Esophagus mucosa (tissue), 1 donor: Measurements from ENCODE around the gene NID1. TPM values are rescaled to one million over a fixed set of nuclear protein-coding genes. Genes with fewer than 3 reads are reported as not detected.
A peak's percentile ranks its signal among the peaks of the same experiment; 100 is the strongest.
"Not testable (repeated sequence)": the region's sequence is repeated elsewhere in the genome, so short reads cannot be mapped to it uniquely, and the experiment has no call there.

Experiments
- ATAC-seq: fragments of 200-7000 bp; cut with Tn5 transposase; one replicate; pipeline ENCODE4 v1.9.1; 2020
- total RNA-seq: library from RNA; stranded (reverse); gene quantifications from one replicate; pipeline ENCODE4 v1.2.4, GENCODE V29; 2023
- donor health status: DM: yes; HTN: yes; CAD: no.

Gene NID1
- total RNA-seq, 1 donor from 2014 or later: 5.3 TPM

DNA sequence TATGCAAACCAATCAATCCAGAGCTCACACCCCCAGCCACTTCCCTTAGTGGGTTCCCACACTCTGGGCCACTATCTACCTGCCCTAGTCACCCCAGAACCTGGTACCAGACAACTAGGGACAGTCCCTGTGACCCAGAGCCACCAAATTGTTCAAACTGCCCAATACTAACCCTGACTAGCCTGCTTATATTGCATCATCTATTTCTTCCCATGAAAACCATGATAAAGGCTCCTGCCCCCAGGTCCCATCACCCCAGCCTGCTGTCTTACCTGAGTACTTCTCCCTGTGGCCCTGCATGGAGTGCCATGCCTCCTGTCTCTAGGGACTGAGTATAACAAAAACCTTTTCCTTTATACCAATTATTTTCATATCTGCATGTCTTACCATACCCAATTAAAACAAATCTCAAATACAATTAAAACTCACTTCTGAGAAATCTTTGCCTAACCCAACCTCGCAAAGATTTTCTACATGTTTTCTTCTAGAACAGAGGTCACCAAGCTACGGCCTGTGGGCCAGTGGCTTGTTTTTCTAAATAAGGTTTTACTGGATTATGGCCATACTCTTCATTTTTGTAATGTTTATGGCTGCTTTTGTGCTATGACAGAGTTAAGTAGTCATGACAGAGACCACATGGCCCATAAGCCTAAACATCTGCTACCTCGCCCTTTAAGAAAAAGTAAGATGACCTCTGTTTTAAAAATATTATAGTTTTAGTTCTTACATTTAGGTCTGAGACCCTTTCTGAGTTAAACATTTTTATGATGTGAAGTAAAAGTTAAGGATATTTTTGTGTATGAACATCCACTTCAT lies 31.0 kb upstream of the NID1 start:
- no peak for ATAC-seq

DNA sequence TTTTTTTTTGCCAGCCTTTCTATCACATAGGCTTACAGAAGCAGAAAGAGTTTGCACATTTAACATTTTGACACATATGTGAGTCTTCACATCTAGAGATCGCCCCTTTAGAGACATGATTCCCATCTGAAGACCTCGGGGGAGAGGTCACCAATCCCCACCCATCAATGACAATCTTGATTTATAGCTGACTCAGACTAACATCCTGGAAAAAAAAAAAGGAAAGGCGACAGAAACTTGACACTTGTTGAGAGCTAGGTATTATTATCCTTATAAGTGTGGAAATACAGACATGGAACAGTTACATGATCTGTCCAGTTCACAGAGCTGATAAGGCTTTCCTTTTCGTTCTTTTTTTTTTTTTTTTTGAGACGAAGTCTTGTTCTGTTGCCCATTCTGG lies 28.0 kb upstream of the NID1 start:
- ATAC-seq: no peak

DNA sequence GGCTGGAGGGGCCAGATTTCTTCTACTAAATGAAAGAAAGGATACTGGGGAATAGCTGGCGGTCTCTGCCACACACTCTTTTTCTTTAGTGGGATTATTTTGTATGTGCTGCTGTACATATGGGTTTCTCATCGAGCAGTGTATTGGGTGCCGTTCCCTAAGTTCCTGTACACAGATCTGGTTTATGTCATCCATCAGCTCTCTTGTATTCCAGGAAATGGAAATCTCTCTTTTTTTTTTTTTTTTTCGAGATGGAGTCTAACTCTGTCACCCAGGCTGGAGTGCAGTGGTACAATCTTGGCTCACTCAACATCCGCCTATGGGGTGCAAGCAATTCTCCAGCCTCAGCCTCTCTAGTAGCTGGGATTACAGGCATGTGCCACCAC lies 27.0 kb upstream of the NID1 start:
- no peak for ATAC-seq

DNA sequence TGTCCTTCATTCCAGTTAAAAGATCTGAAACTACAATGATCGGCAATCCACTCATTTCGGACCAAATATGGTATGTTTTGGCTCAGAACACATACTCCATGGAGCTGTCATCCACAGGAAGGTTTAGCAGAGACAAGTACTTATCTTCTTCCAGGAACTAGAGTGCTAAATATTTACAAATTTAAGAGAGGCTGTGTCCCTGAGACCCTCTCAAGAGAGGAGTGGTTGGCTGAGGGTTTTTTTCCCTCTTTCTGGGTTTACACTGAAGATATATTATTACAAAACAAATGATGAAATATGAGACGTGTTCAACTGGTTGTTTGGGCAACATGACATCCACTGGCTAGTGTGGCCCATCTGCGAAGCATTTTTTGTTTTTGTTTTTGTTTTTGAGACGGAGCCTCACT lies 25.9 kb upstream of the NID1 start:
- no peak for ATAC-seq

DNA sequence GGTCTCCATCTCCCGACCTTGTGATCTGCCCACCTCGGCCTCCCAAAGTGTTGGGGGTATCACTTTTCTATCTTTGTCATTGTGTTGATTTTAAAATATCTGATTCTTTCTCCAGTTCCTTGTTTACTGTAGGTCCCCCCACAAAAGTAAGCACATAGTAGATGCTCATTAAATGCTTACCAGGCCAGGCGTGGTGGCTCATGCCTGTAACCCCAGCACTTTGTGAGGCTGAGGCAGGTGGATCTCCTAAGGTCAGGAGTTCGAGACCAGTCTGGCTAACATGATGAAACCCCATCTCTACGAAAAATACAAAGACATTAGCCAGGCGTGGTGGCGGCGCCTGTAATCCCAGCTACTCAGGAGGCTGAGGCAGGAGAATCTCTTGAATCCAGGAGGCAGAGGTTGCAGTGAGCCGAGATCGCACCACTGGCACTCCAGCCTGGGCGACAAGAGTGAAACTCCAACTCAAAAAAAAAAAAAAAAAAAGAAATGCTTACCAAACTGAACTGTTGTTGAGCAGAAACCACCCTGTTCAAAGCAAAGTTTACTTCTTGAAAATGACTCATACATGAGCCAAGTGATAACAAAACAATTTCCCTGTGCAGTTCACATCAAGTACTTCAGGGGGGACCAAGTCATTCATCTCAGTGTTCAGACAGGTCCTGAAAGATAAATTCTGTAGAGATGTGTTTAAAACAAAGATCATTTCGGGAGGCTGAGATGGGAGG lies 24.3 kb upstream of the NID1 start:
- no peak for ATAC-seq

DNA sequence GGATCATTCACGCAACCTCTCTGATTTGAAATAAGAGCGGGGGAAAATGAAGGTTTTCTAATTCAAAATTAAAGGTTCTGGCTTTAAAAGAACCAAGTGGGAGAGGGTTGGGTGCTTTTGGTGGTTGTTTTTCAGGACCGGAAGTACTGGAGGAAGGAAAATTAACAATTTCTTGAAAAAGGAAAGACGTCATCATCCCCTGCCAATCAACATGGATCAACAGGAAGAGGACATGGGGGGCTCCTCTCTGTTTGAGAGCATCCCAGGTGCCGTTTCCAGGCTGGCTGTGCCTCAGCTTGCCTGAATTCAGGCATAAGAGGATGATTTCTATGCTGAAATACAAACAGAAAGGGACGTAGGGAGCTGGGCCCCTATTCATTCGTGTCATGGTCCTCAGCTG lies 21.6 kb upstream of the NID1 start:
- ATAC-seq: no peak

DNA sequence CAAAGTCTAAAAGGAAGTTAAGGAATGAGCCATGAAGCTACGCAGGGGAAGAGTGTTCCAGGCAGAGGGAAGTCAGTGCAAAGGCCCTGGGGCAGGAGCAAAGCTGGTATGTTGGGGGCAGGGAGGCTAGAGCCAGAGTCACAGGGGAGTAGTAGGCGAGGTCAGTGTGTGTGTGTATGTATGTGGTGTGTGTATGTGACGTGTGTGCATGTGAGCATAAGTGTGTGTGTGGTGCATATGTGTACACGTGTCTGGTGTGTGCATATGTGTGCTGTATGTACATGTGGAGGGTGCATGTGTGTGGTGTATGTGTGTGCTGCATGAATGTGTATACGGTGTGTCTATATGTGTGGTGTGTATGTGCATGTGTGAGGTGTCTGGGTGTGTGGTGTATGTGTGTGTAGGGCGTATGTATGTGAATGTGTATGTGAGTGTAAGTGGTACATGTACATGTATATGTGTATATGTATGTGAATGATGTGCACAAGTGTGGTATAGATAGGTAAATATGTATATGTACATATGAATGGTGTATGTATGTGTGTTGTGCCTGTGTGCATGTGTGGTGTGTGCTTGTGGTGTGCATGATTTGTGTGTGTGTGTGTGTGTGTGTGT lies 20.8 kb upstream of the NID1 start:
- ATAC-seq: no peak

DNA sequence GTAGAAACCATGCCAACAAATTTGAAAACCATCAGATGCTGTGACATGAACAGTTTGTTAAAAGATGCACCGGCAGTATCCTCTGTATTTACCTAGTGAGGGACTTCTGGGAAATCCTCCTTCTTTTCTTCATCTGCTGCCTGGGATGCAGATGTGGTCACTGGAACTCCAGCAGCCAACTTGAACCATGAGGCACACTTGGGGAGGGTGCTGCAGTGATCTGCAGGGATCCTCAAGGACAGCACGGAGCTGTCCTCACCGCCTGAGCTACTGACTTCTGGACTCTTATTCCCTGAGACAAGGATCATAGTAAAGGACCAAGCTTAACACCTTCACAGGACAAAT lies 19.5 kb upstream of the NID1 start:
- ATAC-seq: no peak

DNA sequence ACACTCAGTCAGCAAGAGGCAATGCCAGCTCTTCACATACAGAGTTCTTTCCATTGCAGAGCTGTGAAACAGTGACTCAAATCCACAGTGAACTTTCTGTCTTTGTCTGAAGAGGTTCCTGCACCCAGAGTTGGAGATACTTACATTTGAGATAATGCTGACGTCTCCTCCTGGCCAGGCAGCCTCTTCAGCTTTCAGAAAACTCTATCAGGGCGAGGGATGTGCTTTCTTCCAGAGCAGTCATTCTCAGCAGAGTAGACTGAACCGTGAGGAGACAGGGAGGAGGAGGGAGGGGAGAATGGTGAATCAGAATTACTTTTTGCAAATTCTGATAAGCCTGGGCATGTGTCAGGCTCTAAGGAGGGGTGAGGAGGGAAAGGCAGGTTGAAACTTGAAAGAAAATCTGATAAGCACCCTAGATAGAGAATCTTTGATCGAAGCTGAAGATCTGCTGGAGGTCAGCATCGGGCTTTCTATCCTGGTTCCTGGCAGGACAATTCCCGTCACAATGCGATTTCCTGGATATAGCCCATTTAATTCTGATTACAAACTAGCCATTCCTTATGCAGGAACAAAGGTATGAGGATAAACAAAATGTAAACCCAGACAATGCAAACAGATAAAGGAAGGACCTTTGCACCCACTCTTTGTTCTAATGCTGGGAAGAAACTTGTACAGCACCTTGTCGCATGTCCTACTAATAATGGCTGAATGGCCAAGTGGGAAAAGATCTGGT lies 18.9 kb upstream of the NID1 start:
- ATAC-seq: peak; percentile 59

DNA sequence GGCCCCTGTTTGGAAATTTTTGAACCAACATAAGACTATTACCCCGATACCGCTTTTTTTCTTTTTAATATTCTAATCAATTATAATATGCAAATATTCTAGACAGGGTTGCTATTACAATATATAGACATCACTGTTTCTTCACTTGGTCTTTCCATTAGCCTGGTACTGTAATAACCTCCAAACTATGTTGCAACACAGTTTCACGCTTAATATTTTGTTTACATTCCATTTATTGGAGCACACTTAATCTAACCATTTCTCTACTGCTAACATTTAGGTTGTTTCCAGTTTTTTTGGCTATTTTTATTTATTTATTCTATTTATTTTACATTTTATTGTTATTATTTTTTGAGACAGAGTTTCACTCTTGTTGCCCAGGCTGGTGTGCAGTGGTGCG lies 17.6 kb upstream of the NID1 start:
- ATAC-seq: no peak

DNA sequence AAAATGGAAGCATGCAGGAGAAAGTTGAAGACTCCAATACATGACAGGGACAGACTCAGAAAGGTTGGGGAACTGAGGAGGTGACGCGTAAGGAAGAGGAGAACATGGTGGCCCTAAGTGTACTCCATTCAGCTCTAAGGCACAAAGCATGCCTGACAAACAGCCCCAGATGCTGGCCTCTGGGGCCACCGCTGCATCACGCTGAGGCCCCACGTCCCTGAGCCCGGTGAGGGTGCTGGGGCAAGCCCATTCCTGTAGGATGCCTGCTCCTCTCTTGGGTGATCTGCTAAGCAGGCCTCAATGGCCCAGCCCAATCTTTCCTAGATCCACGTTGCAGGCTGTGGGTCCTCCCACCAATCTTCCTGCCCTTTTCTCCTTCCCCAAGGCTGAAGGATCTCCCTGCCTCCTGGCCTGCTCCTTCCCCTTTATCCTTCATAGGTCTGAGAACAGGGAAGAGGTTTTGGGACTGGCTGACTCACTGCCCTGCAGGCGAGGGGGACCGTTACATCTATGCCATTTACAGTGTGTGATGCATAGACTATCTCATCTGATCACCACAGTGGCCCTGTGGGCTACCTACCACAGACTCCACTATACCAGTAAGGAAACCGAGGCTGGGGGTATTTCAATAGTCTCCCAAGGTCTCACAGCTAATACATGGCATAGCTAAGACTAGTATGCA lies 16.8 kb upstream of the NID1 start:
- no peak for ATAC-seq

DNA sequence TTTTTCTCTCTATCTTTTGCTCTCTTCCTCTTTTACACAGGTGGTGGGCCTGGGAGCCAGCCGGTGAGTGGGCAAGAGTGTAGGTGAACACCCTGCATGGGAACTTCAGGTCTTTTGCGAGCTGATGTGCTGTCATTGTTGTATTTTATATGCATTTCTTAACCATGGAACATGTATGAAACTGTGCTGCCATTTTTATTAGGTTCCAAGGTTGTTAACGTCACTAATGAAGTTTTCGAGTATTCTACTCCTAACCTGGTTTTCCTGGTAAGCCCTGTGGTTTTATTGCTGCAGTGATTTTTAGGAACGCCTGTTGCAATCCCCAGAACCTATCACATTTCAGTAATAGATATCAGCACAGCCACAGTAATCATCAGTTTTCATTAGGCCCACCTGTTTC lies 14.8 kb upstream of the NID1 start:
- no peak for ATAC-seq

DNA sequence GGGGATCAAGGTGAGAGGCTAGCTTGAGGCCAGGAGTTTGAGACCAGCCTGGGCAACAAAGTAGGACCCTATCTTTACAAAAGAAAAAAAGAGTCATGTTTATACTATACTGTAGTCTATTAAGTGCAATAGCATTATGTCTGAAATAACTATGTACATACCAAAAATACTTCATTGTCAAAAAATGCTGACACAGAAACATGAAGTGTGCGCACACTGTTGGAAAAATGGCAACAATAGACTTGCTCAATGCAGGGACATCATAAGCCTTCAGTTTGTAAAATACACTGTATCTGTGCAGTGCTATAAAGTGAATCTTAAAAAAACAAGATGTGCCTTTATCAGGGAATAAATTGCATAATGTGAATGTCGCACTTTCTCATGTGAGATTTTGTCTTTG lies 14.1 kb upstream of the NID1 start:
- no peak for ATAC-seq

DNA sequence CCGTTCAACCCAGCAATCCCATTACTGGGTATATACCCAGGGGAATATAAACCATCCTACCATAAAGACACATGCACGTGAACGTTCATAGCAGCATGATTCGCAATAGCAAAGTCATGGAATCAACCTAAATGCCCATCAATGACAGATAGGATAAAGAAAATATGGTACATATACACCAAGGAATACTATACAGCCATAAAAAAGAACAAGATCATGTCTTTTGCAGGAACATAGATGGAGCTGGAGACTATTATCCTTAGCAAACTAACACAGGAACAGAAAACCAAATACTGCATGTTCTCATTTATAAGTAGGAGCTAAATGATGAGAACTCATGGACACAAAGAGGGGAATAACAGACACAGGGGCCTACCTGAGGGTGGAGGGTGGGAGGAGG lies 13.2 kb upstream of the NID1 start:
- ATAC-seq: not testable (repeated sequence)

DNA sequence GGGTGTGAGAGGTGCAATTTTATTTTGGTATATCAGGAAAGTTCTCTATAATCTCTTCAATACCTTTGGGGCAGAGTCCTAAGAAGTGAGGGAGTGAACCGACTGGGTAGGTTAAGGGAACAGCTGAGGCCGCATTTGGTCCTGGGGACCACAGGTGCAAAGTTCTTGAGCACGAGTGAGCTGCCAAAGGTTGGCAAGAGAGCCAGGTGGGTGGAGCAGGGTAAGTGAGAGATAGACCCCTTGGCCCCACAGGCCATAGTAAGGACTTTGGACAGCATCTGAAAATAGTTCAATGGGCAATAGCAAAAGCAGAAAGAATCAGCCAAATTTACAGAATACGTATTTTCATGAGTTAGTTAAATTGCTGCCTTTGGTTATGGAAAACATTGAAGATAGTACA lies 11.0 kb upstream of the NID1 start:
- ATAC-seq: no peak

DNA sequence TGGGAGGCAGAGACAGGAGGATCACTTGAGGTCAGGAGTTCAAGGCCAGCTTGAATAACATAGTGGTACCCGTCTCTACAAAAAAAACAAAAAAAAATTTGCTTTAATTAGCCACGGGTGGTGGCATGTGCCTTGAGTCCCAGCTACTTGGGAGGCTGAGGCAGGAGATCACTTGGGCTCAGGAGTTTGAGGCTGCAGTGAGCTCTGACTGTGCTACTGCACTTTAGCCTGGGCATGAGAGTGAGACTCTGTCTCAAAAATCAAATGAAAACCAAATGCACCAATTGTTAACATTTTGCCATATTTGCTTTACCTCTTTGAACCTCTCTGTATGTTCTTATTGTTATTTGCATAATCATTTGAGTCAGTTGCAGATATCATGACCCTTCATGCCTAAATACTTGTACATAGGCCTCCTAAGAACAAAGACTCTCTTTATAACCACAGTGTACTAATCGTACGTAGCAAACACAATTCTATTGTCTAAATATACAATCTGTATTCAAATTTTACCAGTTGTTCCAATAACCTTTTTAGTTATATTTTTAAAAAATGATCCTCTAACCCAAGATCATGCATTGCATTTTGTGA lies 8.5 kb upstream of the NID1 start:
- ATAC-seq: no peak

DNA sequence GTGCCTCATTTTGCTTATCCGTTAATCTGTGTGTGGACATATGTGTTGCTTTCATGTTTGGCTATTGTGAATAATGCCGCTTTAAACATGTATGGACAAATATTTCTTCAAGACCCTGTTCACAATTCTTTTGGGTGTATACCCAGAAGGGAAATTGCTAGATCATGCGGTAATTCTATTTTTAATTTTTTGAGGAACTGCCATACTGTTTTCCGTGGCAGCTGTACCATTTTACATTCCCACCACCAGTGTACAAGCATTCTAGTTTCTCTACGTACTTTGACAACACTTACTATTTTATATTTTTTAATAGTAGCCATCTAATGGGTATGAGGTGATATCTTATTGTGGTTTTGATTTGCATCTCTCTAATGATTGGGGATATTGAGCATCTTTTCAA lies 7.1 kb upstream of the NID1 start:
- ATAC-seq: no peak

DNA sequence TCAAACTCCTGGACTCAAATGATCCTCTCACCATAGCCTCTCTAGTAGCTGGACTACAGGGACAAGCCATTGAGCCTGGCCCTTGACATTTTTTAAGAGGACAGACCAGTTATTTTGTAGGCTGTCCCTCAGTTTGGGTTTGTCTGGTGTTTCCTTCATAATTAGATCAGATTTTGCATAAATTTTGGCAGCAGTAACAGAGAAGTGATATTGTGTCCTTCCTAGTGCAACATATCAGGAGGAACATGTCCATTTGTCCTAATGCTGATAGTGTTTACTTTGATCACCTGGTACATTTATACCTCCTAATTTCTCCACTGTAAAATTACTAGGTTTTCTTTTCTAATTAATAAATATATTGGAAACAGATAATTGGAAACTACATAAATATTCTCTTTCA lies 5.9 kb upstream of the NID1 start:
- ATAC-seq: no peak

DNA sequence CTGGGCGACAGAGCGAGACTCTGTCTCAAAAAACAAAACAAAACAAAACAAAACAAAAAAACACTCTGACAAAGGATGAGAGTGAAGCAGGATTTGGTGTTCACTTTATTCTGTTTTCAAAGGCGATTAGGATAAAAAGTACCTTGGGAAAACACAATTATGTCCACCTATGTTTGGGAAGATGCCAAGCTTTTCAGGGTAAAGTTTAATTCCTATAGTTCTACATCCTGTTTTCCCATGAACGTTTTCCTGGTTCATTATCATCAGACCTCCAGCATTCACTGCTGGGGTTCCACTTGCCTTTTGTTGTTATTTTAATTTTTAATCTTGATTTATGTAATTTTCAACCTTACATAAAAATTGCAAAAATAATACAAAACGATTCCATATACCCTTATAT lies 4.9 kb upstream of the NID1 start:
- no peak for ATAC-seq

DNA sequence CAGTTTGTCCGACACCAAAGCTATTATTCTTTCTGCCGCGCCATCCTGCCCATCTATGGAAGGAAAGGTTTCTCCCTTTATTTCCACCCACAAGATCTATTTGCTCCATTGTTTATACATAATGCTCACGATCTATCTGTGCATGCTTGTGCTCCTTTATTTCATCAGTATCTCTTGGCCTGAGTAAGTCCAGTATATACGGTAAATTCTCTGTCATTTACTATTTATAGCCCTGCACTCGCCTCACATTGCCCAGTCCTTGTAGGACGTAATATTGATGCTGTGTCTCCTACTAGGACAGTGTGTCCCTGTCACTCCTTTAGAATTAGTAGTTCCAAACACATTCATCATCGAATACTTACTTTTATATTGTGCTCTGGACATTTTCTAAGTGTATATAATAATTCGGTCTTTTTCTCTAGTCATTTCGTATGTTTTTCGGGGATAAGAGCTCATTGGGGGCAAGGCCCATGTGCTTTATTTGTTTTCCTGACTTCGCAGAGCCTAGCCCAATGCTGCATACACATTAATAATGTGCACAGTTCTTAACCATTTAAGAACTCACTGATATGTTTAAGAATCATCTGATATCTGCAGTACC lies 3.1 kb upstream of the NID1 start:
- ATAC-seq: no peak

DNA sequence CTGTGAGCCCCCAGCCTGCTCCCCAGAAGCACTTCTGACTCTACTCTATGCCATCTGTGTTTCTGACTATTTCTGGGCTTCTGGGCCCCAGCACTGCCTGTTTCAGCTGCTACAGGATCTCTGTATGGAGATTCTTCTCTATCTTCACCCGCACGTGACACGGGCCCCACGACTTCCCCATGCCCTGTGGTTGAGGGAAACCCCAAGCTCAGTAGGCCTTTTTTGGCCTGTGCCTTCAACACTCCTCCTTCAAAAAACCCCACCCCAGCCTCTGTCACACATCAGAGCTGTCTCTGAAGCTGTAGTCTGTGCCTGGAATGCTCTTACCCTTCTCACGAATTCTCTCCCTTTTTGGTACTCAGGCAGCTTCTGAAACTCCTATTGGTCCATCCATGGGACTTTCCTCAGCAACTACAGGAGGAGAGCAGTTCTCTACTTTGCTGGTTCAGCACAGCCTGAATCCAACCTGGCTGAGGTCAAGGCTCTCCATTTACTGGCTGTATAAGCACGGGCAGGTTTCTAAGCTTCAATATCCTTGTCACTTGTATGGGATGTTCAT lies 2.0 kb upstream of the NID1 start:
- peak; percentile 17 for ATAC-seq

DNA sequence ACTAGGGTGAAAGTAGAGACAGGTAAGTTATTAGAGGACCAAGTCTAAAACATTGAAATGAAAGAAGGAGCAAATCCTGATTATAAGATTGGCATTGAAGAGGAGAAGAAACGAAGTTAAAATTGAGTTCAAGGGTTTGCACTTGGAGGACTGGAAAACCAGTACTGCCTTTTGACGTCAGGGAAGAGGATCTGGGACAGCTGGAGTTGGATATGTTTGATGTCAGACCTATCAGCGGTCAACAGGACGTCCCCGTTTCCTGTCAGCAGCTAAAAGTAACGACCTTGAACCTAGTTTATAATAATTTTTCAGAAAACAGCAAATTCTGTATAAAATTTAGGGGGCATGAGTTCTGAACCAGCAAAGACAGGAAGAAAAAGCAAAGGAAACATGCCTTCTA lies 1.2 kb upstream of the NID1 start:
- no peak for ATAC-seq
